B cell (primary cell): ENCODE measurements around the gene MESP2. TPM values are rescaled to one million over a fixed set of nuclear protein-coding genes. Genes with fewer than 3 reads are reported as not detected.

Experiments
- ATAC-seq: fragments of 200-7000 bp; cut with Tn5 transposase; one replicate; pipeline ENCODE4 v1.10.0; 2021; ENCODE audit warnings: low read depth, mild to moderate bottlenecking, moderate number of reproducible peaks, moderate library complexity
- CTCF ChIA-PET: fragments of 350-600 bp; sonication (Branson Sonifier 250); formaldehyde crosslinking; loops from one replicate; lab custom pipeline; 2021; ENCODE audit warnings: antibody characterized with exemption, inconsistent platforms; lab: Charles Lee
- POLR2A ChIA-PET: fragments of 350-600 bp; sonication (Branson Sonifier 250); formaldehyde crosslinking; loops from one replicate; lab custom pipeline; 2021; ENCODE audit warnings: antibody characterized with exemption; lab: Charles Lee
- DNase-seq: peaks from one replicate; pipeline ENCODE4 v3.0.0; 2013
- H2AFZ ChIP-seq: 2 replicates; pipeline ENCODE4 v1.6.1; 2012; ENCODE audit warnings: mild to moderate bottlenecking, low read depth, low read length; ENCODE audit not compliant: insufficient read depth, poor library complexity, severe bottlenecking
- H3K27ac ChIP-seq, 2 donors: 1 replicate in 1 of 2; 2 replicates in 1 of 2; pipeline ENCODE4 v1.5.1; 2012 to 2013; ENCODE audit warnings: low read length in 2 of 2, mild to moderate bottlenecking in 2 of 2, moderate library complexity in 1 of 2
- H3K27me3 ChIP-seq, 4 experiments: fragments of 200-600 bp in 1 of 4; sonication (generic) in 1 of 4; replicated peaks in 1 of 4; 1 replicate in 2 of 4; 2 replicates in 2 of 4; pipeline versions ENCODE4 v1.6.1 to v1.7.0; 2013 to 2016; ENCODE audit warnings: low read length in 3 of 4, mild to moderate bottlenecking in 2 of 4, mixed read lengths in 1 of 4, moderate library complexity in 1 of 4; ENCODE audit not compliant: insufficient read depth in 4 of 4, control insufficient read depth in 3 of 4; ENCODE audit errors: control extremely low read depth in 1 of 4
- H3K36me3 ChIP-seq, 2 experiments: replicated peaks in 1 of 2; 1 replicate in 1 of 2; 2 replicates in 1 of 2; pipeline versions ENCODE4 v1.6.1 to v1.7.1; 2013; ENCODE audit warnings: low read length in 1 of 2; ENCODE audit not compliant: insufficient read depth in 2 of 2, control insufficient read depth in 1 of 2; ENCODE audit errors: control extremely low read depth in 1 of 2, extremely low read depth in 1 of 2
- H3K4me1 ChIP-seq, 2 donors: fragments of 200-600 bp in 1 of 2; sonication (generic) in 1 of 2; 1 replicate in 1 of 2; 2 replicates in 1 of 2; pipeline versions ENCODE4 v1.5.1 to v1.6.1; 2013 to 2017; ENCODE audit warnings: low read length in 2 of 2; ENCODE audit not compliant: control insufficient read depth in 2 of 2, insufficient read depth in 2 of 2
- H3K4me2 ChIP-seq: replicated peaks from 2 replicates; pipeline ENCODE3; 2012; ENCODE audit warnings: mild to moderate bottlenecking, low read depth, low read length; ENCODE audit not compliant: poor library complexity, severe bottlenecking
- H3K4me3 ChIP-seq, 5 experiments: fragments of 200-600 bp in 1 of 5; sonication (generic) in 1 of 5; 1 replicate in 3 of 5; 2 replicates in 2 of 5; pipeline versions ENCODE4 v1.5.1 to v1.7.0; 2011 to 2016; ENCODE audit warnings: low read length in 4 of 5, mild to moderate bottlenecking in 4 of 5, low read depth in 2 of 5, control low read depth in 1 of 5, moderate library complexity in 1 of 5; ENCODE audit not compliant: insufficient read depth in 1 of 5; ENCODE audit errors: control extremely low read depth in 1 of 5, extremely low read depth in 1 of 5
- H3K79me2 ChIP-seq: fragments of 200-600 bp; sonication (generic); one replicate; pipeline ENCODE4 v1.6.0; 2016; ENCODE audit warnings: low read length; ENCODE audit not compliant: control insufficient read depth, insufficient read depth
- H3K9ac ChIP-seq: fragments of 200-600 bp; sonication (generic); 2 replicates; pipeline ENCODE4 v1.6.1; 2017; ENCODE audit warnings: mild to moderate bottlenecking, low read length, moderate library complexity
- H3K9me3 ChIP-seq, 3 donors: one replicate each; pipeline versions ENCODE4 v1.6.1 to v1.7.1; 2013; ENCODE audit warnings: low read length in 2 of 3; ENCODE audit not compliant: control insufficient read depth in 2 of 3, insufficient read depth in 1 of 3; ENCODE audit errors: control extremely low read depth in 1 of 3
- H4K20me1 ChIP-seq: 2 replicates; pipeline ENCODE4 v1.6.0; 2012; ENCODE audit warnings: mild to moderate bottlenecking, low read length; ENCODE audit not compliant: insufficient read depth, control insufficient read depth, poor library complexity, severe bottlenecking
- H3K27ac Mint-ChIP-seq: one replicate; pipeline ENCODE4 v1.8.0; 2021; ENCODE audit warnings: mixed read lengths
- H3K27me3 Mint-ChIP-seq: one replicate; pipeline ENCODE4 v1.8.0; 2021; ENCODE audit warnings: mixed read lengths
- H3K4me1 Mint-ChIP-seq: one replicate; pipeline ENCODE4 v1.8.0; 2021; ENCODE audit warnings: mixed read lengths
- H3K4me3 Mint-ChIP-seq: one replicate; pipeline ENCODE4 v1.8.0; 2021; ENCODE audit warnings: mixed read lengths
- H3K9me3 Mint-ChIP-seq: one replicate; pipeline ENCODE4 v1.8.0; 2022; ENCODE audit warnings: mixed read lengths; ENCODE audit not compliant: insufficient read depth
- CTCF ChIP-seq: fragments of 200-600 bp; IDR thresholded peaks from one replicate; pipeline ENCODE4 v1.8.0; 2022; ENCODE audit warnings: antibody characterized with exemption, mild to moderate bottlenecking
- EZH2 ChIP-seq: IDR thresholded peaks from 2 replicates; pipeline ENCODE4 v1.6.1; 2012; ENCODE audit warnings: borderline replicate concordance, low read depth, mild to moderate bottlenecking, moderate library complexity, low read length; ENCODE audit not compliant: insufficient read depth, poor library complexity, severe bottlenecking
- WGBS: methylation state at CpG from one replicate; pipeline ENCODE4 v1.1.5; 2013; ENCODE audit warnings: missing lambda C conversion rate; ENCODE audit not compliant: insufficient coverage; 5-methylcytosine and 5-hydroxymethylcytosine counted together
- intact Hi-C: fragments of 100-400 bp; cut with micrococcal nuclease; formaldehyde crosslinking; loops from one replicate; pipeline ENCODE4 v1.10.0; 2022
- polyA plus RNA-seq: library from polyadenylated mRNA; depleted of rRNA; stranded (reverse); fragments of >200 nt; gene quantifications from 2 replicates; pipeline ENCODE4 v1.2.3, GENCODE V29; 2012
- total RNA-seq, 2 donors: library from RNA; stranded (reverse); fragments of 120-200 nt in 1 of 2; gene quantifications; 1 replicate in 1 of 2; 2 replicates in 1 of 2; pipeline versions ENCODE4 v1.2.3 to v1.2.4, GENCODE V29; 2013 to 2022

MESP2 gene
- total and polyA plus RNA-seq, 2 donors (not counting 1 experiment from before 2014, with no cell fraction given), result not detected

- ATAC-seq, result no peak
- CTCF ChIA-PET, result no interaction called here
- no peaks in the 10 kb centered on the region for H3K79me2 ChIP-seq
These were observed 47.9 kb downstream of the MESP2 start for GRCh38 chr15:89823836-89824606.

More at GRCh38 chr15:89823836-89824606, 47.9 kb downstream of the MESP2 start:
- Mint-ChIP-seq H3K9me3 (no peaks in the 10 kb centered on the region), H3K27me3 (peaks cover 28% of the 10 kb centered on the region), H3K27ac (no peak overlapping the region), H3K4me1 (peaks cover 13% of the 10 kb centered on the region), H3K4me3 (no peak overlapping the region)
- Histone ChIP-seq H2AFZ (no peak overlapping the region), H3K4me2 (no peak overlapping the region), H3K4me3 (no peak overlapping the region), H3K27me3 (peaks cover 0 to 7% (median 0%) of the 10 kb centered on the region in 4 experiments), H3K36me3 (no peaks in the 10 kb centered on the region), H3K27ac (no peak overlapping the region), H4K20me1 (no peaks in the 10 kb centered on the region), H3K9me3 (peaks cover 0 to 4% (median 0%) of the 10 kb centered on the region in 3 donors), H3K9ac (no peak overlapping the region), H3K4me1 (peaks cover 6 to 13% of the 10 kb centered on the region in 2 donors)
- TF ChIP-seq EZH2 (no peak), CTCF (no peak)
- intact Hi-C loops, result no loop called here
- 97% methylated on average over 15 of the region's 16 CpGs for WGBS
- no peak for DNase-seq
- POLR2A ChIA-PET, result no interaction called here
